OCI-LY7 (cell line): Measurements from ENCODE around the gene EIF2S3.

ENCODE experiments used
- CTCF ChIP-seq: fragments of 200-600 bp; sonication (generic); conservative IDR thresholded peaks from 2 replicates; pipeline ENCODE4 v1.5.1; 2014; ENCODE audit warnings: mild to moderate bottlenecking, antibody characterized with exemption, low read length, moderate library complexity, mixed read lengths
- EZH2phosphoT487 ChIP-seq: fragments of 200-600 bp; sonication (generic); IDR thresholded peaks from 2 replicates; pipeline ENCODE4 v1.6.1; 2018; ENCODE audit warnings: low read depth, borderline replicate concordance, mild to moderate bottlenecking, mixed run types, antibody characterized with exemption, low read length, moderate library complexity, mixed read lengths

- no peak for TF ChIP-seq CTCF
- TF ChIP-seq EZH2phosphoT487, result no peak
These were observed 244 bp downstream of the EIF2S3 start for GRCh38 chrX:24055043-24055356.
